EH (cell line): Measurements from ENCODE around the gene DGCR6L.
A peak's percentile ranks its signal among the peaks of the same experiment; 100 is the strongest.
"Not testable (repeated sequence)": the region's sequence is repeated elsewhere in the genome, so short reads cannot be mapped to it uniquely, and the experiment has no call there.

ENCODE experiments used
- DNase-seq: peaks from one replicate; pipeline ENCODE4 v3.0.0-alpha.2; 2015; ENCODE audit warnings: low read depth

DGCR6L gene

DNA sequence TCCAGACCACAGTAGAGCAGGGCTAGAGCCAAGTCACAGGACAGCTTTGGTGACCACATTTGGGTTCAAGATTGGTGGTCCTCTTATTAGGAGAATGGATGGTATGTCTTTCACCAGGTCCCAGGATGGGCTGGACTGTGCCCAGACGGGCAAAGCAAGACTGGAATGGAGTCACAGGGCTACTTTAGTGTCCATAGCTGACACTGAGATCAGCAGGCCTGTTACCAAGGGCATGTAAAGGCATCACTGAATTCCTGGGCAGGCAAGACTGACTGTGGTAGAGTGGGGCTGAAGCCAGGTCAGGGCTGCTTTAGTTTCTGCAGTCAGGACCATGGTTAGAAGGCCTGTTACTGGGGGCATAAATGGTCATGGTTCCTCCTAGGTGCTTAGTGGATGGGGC is 6.1 kb upstream of the DGCR6L start:
- DNase-seq = not testable (repeated sequence)

DNA sequence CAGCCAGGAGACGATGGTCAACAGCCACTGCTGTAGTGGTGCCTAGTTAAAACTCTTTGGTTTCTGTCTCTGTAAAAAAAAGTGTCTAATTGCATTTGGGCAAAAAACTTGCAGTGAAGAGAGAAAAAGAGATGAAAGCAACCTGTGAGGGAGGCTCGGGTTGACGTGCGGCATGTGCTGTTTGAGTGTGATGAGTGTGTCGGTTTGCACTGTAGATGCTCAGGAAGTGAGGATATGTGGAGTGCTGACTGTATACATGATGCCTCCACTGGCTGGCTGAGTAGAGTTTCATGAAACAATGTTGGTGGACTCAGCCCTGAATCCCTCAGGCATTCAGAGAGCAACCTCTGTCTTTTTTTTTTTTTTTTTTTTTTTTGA is 4.3 kb upstream of the DGCR6L start:
- no peak for DNase-seq

DNA sequence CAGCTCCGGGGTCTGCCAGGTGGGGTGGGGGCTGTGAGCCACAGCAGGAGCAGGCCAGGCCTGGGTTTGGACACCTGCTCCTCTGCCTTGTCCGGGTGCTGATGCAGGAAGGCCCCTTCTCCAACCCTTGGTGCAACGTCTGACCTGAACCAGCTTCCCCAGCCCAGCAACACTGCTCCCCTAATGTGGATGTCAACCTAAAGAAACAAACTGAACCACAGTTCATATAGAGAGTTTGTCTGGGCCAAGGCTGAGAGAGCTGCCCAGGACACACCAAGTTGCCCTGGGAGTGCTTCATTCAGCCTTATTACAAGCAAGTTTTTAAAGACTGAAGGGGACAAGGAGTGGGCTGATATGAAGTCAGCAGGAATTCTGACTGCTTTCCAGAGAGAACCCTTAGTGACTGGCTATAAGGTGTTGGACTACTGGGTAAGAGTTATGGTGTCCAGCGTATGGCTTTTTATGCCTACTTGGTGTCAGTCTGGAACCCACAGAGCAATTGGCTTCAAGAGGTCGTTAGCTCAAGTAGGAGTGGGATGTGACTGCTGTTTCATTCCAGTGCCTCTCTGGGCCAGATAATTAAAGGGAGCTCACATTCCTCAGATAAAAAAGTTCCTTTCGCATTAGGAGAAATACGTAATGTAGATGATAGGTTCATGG is 1.8 kb upstream of the DGCR6L start:
- not testable (repeated sequence) for DNase-seq

DNA sequence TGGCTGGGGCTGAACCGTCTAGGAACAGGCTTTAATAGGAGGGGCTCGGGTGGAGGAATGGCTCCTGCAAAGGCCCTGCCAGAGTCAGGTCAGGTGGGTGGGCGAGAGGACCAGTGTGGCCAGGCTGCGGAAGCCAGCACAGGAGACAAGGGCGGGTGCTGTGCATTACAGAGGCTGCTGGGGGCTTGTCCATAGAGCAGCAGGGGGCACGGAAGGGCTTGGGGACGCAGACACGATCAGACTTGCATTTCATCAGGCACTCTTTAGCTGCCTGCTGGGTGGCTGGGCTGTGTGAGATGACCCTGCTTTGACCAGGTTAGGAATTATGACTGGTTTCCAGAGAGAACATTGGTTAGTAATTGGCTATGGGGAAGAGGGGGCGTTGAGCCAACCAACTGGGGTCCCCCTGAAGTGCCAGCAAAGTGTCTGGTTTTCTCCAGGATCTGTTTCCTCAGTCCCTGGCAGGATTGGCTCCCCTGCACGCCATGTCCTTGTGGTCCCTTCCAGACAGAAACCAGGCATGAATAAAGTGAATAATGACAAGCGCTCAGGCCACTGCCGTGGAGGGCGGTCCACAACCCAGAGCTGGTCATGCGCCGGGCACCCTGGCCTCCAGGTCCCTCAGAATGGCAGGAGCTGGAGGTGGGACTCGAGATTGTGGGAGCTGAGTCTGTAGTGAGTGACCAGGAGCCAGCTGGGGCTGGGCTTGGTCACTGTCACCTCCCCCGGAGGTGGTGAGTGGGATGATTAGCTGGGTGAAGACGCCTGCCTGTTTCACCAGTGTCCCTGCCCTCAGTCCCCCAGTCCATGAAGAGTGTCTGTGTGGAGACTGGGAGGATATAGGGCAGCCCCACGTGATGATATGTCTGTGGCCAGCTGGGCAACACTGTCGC is 1.0 kb upstream of the DGCR6L start:
- DNase-seq = peak; percentile 12

DNA sequence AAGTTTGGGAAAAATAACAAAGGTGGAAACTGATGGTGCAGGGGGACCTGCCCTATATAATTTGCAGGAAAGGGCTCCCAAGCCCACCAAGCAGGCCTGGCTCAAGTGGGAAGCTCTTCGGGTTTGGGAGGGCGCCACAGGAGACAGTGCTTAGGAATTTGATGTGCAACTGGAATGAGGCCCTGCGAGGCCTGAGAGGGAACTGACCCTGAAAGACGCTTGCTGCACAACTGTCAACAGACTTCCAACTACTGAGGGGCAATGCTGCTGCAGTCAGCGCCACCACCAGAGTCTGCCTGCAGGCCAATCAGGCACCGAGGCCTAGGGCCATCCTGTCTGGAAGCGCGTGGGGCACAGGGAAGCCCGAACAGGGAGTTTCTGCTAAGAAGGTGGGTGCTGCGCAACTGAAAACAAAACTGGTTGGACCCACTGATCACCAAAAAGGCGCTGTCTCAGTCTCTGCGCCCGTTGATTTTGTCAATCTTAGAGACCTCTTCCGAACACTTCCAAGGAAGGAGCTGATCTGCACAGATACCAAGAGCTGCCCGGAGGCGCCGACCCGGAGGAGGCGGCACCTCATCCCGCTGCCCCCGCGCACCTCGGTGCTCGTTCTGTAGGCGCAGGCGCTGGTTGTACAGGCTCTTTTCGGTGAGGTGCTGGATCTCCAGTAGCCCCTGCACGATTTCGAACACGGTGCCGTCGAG is 667 bp downstream of the DGCR6L start:
- DNase-seq = peak; percentile 44

DNA sequence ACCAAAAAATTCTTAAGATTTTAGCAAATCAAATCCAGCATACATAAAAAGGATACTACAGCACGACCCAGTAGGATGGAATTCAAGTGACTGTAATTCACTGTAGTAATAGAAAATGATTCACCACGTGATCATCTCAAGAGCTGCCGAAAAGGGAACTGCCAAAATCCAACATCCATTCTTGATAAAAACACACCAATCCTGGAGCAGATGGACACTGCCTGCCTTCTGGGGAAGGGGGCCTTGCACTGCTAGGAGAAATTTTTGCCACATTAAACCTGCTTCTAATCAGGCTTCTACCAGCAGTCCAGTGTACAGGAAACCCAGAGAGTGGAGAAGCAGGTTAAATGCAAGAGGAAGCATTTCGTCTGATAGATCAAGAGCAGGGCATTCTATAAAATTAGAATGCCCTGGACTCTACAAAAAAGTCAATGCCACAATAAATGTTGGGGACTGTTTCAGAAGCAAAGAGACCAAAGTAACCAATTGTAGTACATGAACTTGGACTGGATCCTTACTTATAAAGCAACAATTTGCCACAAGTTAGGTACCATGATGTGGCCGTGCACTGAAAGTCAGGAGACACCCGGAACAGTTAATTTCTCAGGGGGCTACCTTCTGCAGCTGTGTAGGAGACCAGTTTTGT is 1.7 kb downstream of the DGCR6L start:
- DNase-seq = peak; percentile 15

DNA sequence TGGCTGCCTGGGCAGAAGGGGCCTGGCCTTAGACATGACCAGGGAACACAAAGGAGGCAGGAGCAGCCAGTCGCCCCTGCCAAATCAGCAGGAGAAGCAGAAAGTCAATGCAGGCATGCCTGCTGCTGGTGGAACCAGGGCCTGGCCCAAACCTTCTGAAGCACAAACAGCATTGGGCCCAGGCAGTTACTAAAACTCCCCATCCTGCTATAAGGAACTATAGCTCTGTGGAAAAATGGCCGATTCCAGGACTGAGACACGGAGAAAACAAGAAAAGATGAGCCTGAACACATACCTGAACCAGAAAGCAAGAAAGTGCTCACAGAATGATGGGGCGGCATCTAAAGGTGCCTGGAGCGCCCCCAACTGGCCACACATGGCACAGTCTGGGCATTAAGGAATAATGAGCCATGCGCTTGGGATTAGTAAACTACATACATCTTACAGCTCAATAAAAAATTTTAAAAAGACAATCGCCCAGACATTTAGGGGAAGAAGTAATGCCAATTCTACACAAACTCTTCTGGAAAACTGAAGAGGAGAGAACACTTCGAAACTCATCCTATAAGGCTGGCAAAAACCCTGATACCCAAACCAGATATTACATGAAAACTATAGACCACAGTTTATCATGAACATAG is 2.3 kb downstream of the DGCR6L start:
- peak; percentile 16 for DNase-seq

DNA sequence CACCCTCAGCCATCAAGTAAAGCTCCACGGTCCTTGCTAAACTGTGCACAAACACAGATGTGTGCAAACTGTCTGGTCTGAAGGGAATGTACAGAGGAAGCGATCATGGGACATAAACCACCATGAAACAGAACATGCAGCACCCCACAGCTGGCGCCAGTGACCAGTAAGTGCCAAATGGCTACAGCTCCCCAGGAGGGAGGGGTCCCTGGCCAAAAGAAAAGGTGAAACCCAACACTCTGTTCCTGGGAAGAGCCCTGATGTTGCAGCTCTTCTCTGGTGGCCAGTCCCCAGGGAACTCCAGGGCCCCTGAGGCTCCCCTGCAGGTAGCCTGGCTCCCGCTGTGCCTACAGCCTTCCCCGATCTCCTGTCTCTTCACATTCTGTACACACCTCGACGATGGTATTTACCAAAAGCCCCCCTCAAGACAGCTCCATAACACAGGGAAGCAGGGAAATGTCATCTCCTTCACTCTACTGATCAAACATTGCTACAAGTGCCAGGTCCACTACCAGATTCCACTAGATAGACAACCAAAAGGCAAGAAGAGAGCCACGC is 2.9 kb downstream of the DGCR6L start:
- no peak for DNase-seq

DNA sequence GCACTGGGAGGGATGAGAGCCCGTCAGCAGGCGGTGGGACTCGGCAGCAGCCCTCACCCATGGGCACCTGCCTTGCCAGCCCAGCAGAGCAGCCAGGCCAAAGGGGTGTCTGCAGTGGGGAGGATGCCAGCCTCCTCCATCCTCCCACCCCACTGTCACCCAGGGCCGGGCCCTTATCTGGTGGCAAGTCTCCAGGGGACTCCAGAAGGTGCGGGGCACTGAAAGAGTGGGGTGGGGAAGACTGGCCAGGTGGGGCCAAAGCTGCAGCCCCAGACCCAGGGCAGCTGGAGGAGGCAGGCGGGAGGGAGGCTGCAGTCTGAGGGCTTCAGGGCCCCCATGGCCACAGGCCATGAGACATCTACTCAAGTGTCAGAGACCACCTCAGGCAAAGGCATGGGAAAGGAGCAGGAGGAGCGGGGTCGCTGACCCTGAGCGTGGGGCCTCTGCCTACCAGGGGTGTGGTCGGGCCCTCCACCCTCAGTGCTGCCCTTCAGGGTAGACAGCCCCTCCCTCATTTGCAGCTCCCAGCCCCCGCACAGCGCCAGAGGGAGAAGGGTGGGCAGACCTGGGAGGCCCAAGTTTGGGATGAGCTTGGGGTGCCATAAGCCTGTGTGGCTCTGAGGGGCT is 3.5 kb downstream of the DGCR6L start:
- no peak for DNase-seq

DNA sequence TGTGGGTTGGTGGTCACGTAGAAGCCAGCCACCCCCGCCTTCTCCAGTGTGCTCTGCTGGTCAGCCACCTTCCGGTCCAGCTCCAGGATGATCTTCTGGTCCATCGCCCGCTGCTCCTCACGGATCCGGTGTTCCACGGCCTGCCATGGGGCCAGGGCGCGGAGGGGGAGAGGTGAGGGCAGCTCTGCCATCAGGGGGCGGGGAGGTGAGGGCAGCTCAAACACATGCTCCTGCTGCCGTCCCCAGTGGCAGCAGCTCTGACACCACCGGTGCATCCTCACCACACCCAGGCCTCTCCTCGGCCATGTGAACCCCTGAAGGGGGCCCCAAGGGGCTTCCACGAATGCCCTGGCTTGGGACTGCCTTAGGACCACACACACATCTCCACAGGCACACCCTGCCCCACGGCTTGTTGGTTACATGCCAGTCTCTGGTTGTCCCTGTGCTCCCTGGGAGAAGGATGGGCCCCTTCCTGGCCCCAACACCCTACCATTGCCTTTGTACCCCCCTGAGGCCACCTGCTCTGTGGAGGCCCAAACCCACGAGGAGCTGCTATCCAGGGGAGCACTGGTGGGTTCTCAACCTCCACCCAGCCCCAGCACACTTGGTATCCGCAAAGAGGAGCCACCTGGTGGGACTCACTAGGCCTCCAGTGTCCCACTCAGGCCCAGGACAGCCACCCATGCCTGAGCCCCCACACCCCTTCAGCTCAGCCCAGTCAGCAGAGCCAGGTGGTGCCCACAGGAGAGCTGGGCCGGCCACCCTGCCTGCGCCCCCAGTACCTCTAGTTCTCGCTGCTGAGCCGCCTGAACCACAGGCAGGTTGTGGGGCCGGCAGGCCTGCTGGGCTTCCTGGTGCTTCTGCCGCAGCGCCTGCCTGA is 4.3 kb downstream of the DGCR6L start:
- no peak for DNase-seq

DNA sequence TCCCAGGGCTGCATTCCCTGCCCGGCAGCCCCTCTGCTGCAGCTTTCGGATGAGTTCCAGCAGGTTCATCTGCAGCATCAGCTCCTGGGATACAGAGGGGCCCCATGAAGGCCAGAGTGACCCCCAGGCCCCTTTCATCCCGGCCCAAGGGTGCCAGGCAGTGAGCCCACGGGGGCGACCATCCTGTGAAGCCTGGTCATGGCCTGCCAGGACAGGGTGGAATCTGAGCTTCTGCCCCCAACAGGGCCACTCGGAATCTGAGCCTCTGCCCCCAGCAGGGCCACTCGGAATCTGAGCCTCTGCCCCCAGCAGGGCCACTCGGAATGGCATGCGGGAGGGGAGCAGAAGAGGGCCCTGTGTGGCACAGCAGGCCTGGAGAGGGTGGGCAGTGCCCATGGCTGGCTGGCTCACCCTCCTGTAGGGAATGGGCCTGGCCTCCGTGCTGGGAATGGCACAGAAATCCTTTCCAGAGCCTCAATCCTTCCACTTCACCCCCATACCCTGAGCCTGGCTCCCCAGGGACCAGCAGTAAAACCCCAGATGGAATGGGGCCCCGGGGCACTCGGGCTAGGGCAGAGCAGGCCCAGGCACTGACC is 5.0 kb downstream of the DGCR6L start:
- DNase-seq = not testable (repeated sequence)

DNA sequence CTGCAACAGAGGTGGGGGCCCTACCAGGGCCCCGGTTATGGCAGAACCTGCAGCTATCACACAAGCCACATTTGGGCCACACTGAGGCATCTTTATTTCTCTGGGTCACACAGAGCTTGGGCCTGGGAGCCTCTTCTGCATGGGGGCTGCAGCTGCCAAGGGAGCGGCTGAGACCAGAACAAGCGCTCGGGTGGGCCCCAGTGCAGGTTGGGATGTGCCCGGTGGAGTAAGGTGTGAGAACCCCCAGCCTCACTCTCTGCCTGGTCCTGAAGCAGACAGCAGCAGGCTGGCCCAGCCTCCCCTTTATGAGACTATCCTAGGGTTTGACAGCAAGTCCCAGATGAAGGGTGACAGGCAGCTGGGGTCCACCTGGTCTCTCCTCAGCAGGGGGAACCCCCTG is 5.7 kb downstream of the DGCR6L start:
- DNase-seq = not testable (repeated sequence)

DNA sequence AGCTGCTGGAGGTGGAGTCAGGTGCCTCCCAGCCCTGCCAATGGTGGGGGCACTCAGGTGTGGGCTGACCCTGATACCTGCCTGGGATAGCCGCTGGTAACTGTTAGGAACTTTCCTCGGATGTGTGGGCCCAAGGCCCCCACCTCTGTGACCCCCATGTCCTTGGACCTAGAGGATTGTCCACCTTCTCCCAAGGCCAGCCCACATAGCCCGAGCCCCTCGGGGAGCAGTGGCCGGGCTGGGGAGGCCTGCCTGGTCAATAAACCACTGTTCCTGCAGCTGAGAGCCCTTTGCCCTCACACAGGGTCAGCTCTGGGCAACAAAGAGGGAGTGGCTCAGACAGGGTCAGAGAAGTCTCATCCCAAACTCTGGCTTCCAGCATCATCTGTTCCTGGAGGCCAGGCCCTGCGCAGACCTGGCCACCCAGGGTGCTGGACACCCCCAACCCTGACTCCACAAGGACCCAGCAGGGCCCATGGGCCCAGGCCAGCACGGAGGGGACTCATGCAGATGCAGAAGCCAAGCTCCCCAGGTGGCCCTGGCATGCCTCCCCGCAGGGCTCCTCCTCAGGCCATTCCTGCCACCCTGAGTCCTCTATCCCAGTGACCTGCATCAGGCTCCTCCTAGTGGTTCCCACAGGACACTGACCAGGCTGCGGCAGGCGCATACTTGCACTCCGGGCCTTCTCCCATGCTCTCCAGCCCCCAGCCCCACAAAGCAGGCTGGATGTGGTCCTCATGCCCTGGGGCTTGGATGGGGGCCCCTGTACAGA is 6.4 kb downstream of the DGCR6L start:
- DNase-seq = not testable (repeated sequence)

DNA sequence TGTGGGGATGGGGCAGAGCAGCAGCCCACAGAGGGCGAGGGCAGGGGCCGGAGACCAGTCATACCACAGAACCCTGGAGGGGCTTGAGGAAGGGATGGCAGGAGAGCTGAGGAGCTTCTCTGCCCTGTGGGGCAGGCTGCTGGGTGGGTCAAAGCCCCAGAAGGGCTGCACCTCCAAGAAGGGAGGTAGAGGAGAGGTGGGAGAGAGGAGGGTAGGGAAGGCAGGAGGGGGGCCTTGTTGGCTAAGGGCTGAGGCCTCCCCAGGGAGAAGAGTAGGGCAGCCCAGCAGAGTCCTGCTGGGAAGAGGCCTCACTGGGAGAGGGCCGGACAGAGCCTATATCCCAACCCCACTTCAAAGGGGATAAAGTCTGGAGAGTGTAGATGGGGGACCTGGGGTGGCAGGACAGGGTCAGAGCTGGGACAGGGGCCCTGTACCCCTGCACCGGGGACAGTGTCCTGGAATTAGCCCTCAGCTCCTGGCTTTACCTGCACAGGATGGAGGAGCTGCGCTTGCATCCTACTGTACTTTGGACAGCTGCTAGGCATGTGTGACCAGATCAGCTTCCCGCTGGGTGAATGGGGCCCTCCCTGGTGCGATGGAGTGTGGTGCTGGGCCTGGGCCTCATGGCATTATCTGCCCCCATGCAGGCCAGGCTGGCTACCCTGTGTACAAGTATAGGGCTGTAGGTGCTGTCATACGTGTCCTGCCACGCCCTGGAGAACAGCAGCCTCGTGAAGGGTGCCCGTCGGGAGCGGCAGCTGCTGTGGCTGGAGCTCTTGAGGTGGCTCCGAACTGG is 7.3 kb downstream of the DGCR6L start:
- no peak for DNase-seq

DNA sequence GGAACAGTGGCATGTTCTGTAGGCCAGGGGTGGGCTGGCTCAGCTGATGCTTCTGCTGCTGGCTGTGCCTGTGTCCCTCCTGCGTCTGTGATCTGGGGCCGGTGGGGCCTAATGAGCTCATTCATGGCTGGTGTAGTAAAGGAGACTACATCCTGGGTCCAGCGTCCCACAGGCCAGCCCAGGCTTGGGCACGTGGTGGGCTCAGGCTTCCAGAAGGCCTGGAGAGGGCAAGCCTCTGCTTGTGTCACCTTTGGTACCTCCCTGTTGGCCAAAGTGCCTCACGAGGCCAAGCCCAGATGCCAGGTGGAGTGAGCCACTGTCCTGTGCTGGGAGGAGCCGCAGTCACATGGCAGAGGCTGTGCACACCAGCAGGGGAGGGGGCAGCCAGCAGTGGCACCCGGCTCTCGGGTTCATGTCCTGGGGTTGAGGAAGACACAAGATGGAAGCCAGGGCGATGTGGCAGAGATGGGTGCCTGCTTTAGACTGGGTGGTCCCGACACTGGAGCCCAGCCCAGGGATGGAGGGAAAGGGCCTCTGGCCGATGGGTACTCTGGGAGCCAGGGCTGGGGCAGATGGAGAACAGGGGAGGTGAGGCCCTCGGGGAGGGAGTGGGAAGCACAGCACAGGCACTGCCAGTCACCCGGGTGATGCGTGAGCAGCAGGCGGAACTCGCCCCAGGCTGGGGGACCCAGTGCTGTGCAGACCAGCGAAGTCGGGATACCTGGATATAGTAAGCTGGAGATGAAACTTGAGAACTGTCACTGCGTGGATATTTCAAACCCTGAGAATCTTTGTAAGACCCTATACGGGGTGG is 8.4 kb downstream of the DGCR6L start:
- not testable (repeated sequence) for DNase-seq

DNA sequence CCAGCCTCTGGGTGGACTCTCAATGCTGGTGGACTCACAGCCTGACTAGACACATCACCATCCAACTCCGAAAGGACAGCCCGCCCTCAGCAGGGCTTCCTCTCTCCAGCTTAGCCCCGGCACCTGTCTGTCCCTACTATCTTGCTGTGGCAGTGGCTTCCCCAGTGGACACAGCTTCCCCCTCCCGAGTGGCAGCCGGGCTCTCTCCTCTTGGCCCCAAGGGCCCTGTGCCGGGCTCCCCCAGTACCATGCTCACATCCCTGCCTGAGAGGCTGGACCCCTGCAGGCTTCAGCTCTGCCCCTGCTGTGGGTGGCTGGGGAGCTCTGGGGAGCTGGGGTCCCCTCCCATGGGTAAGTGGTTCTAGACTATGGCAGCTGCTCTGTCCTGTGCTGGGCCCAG is 9.1 kb downstream of the DGCR6L start:
- DNase-seq = not testable (repeated sequence)

DNA sequence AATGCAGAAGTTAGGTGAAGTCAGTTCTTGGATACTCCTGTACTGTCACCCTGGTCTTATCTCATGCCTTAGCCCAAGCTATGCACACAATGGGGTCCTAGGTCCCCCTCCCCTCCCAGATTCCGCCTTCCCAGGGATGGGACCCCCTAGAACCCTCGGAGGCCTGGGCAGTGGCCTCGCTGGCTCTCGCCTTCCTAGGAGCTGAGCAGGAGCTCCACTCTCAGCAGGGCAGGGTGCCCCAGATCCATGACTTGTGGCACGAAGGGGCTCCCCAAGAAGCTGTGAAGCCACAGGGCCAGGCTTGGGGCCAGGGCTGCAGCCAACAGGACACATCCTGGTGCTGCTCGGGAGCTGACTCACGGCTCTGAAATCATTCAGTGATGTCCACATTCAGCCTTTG is 9.7 kb downstream of the DGCR6L start:
- DNase-seq = not testable (repeated sequence)
